Activated gamma-delta T cell (primary cell): Measurements from ENCODE around the gene ADCY5.

Experiments
- DNase-seq: peaks from one replicate; lab custom pipeline; 2025; lab: John Stamatoyannopoulos, UW

Gene ADCY5

DNA sequence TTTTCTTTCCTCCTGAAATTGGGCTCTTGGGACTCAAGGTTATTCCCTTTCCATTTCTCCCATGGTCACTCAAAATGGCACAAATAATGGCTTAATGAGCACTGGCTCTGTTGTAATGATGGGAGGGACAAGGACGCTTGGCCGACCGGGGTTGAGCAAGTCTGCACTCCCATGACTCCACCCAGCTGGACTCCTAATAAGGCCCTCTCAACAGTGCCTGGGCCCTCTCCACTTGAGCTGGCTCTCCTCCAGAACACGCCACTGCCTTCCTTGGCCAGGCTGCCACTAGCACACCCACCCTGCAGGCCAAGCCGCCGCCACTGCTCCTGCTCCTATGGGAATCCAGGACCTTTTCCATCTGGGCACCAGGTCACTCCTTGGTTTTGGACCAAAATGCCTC, 42.3 kb downstream of the ADCY5 start:
- no peak for DNase-seq

- no peak for DNase-seq
These were observed 42.9 kb downstream of the ADCY5 start for GRCh38 chr3:123405936-123406510.

GRCh38 chr3:123405021-123405420, 43.9 kb downstream of the ADCY5 start:
- DNase-seq, result no peak

DNA sequence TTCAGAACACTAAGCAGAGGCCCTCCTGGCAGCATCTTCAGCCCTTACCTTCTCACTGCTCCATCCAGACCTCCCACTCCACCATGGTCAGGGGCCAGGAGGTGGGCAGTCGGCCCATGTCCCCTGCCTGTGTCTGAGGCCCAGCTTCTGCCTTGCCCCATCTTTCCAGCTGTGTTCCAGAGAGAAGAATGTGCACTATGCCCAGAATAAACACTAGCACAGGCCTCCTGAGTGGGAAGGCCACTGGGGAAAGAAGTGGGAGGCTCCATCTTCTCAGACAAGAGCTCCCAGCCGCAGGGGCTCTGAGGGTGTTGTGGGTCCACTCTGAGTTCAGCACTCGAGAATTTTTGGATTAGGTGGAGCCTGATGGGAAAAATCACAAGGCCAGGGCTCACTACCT, 44.5 kb downstream of the ADCY5 start:
- DNase-seq, result no peak

DNA sequence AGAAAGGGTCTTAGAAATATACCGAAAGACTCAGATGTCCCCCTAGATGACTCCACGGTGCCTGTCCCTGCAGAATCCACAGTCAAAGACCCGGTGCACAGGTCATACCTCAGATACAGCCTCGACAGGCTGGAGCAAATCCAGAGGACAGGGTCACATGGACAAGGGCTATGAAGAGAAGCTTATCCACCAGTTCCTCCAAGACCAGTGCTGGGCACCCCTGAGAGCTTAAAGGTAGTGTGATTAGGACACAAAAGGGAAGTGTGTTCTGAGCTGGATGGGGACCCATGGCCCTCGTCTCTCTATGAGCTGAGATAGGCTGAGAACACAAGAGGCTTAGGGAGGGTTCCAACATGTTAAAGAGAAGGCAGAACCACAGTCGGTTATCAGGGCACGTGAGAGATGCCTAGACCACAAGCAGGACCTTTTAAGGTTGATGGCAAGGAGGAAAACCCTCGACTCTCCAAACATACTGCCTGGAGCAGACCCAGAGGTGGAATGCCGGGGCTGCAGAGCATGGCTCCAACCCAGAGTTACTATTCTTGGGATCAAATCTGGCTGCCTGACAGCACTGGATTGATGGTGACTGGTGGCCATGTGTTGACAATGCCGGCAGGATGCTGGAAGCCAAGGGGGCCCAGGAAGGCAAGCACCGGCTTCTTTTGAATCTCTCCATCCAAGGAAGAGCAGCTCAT, 46.9 kb downstream of the ADCY5 start:
- no peak for DNase-seq

- no peak for DNase-seq
These were observed 48.7 kb downstream of the ADCY5 start for GRCh38 chr3:123400169-123400568.

- no peak for DNase-seq
These were observed 49.2 kb downstream of the ADCY5 start for GRCh38 chr3:123399653-123400052.

- DNase-seq, result no peak
These were observed 50.7 kb downstream of the ADCY5 start for GRCh38 chr3:123397921-123398785.

DNA sequence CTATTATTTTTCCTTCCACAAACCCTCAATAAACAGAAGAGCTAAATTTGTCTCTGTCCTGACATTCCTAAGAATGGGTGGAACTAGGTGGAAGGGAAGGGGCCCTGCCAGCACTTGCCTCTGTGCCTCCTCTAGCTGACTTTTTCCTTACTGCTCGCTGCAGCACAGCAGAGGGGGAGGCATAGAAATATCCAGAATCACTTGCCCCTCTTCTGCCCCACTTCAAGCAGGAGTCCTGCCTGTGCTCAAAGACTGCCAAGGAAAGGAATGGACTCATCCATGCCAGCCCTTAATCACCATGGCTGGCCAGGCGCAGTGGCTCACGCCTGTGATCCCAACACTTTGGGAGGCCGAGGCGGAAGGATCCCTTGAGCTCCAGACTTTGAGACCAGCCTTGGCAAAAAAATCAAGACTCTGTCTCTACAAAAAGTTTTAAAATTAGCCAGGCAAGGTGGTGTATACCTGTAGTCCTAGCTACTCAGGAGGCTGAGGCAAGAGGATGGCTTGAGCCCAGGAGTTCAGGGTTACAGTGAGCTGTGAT, 51.8 kb downstream of the ADCY5 start:
- no peak for DNase-seq

DNA sequence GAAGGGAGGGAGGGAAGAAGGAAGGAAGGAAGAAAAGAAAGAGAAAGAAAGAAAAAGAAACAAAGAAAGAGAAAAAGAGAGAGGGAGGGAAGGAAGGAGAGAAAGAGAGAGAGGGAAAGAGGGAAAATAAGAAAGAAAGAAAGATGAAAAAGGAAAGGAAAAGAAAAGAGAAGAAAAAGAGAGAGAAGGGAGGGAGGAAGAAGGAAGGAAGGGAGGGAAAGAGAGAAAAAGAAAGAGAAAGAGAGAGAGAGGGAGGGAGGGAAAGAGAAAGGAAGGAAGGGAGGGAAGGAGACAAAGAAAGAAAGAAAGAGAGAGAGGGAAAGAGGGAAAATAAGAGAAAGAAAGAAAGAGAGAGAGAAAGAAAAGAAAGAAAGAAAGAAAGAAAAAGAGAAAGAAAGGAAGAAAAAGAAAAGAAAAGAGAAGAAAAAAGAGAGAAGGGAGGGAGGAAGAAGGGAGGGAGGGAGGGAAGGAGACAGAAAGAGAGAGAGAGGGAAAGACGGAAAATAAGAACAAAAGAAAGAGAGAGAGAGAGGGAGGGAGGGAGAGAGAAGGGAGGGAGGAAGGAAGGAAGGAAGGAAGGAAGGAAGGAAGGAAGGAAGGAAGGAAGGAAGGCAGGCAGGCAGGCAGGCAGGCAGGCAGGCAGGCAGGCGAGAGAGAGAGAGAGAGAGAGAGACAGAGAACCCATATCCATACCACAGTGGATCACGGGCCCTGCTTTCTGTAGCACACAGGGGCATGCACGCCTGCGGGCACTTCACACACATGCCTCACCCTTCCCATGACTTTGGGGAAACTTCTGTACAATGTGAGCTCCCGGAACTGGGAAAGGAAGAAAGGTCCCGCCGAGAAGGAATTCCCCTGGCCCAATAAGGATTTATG, 52.5 kb downstream of the ADCY5 start:
- DNase-seq, result no peak

DNA sequence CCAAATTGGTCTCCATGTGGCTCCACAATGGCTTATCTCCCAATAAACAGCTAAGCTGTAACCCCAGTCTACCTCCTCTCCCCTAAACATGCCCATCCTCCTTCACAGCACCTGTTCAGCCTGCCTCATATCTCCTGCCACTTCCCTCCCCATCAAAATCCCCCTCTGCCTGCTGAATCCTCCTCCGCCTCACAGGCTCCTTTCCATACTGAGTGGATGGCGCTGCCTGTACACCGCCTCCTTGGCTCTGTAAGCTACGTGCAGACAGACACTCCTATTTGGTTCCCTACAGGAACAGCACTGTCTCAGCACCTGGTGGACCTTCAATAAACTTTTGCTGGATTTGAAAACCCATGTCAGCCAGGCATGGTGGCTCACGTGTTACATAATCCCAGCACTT, 53.7 kb downstream of the ADCY5 start:
- no peak for DNase-seq

DNA sequence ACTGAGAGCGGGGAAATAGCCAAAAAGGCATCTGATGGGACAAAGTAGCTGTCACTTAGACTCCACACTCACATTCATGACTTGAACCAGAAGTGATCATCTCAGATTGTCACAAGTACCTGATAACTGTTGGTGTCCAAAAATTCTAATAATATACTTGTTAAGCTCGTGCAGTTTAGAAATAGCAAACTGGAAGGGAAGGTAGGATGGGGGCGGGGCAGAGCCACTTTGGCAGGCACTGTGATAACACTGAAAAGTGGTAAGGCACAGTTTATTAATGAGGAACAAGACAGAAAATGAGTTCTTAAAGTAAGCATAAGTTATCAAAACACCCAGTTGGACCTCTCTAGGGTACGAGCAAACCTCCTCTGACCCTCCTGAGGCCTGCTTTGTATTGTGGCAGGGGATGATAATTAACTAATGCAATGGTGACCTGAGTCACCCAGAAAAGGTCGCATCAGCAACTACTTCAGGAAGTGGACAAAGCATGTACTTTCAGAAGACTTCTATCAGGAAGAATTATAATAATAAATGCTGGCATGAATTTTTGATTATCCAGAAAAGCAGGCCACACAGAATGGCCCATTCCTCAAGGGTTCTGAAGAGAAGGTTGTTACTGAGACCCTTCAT, 54.4 kb downstream of the ADCY5 start:
- no peak for DNase-seq

GRCh38 chr3:123392871-123393620, 55.8 kb downstream of the ADCY5 start:
- DNase-seq, result no peak

DNA sequence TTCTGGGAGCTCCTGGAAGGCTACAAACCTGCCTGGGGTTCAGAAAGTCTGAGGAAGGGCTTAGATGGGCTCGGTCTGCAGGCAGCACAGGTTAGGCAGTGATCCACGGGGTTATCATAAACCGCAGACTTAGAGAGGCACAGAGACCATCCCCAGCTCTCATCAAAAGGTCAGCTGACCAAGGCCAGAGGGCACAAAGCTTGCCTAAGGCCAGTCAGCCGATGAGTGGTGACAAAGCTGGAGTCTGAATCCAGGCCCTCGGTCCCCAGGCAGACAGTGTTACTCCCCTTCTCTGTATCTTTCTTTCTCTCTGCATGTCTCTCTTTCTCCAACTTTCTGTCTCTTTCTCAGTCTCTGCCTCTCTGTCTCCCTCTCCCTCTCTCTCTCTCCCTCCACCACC, 56.5 kb downstream of the ADCY5 start:
- DNase-seq, result no peak

- no peak for DNase-seq
These were observed 57.9 kb downstream of the ADCY5 start for GRCh38 chr3:123390865-123391600.

- no peak for DNase-seq
These were observed 59.3 kb downstream of the ADCY5 start for GRCh38 chr3:123389628-123389918.

DNA sequence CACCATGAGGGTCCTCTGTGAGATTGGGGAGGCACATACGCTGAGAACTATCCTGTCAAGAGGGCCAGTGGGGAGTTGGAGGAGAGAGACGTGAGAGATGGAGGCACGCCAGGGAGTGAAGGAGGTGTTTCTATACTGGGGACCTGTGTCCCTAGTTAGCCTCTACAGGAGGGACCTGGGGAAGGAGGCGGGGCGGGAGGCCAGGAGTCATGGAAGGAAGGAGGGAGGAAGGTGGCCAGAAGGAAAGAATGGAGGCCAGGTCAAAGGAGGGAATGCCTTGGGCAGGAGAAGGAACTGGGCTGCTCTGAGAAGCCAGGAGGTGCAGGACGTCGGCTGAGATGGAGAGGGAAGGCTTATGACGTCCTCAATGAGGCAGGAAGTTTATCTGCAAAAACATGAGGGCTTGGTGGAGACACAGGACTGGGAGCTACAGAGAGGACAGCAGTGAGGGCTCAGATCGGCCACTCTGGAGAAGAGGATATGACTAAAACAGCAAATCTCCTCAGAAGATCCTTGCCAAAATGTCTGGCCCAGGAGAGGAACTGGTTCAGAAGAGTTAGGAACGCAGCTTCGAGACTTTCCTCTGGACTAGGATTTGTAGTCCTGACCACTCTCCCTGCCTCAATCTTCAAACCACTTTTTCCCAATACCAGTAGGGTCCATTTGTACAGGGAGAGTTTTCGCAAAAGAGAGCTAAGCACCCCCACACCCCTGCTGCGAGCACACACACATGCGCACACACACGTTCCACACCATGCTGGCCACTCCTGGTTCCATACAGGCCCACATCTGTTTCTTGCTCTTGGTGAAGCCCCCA, 59.9 kb downstream of the ADCY5 start:
- DNase-seq, result no peak

- DNase-seq, result no peak
These were observed 60.8 kb downstream of the ADCY5 start for GRCh38 chr3:123388042-123388441.

- DNase-seq, result no peak
These were observed 61.4 kb downstream of the ADCY5 start for GRCh38 chr3:123387532-123387931.
